HUES6 (cell line): ENCODE data around the gene EDRF1.

Experiments
- H3K27ac ChIP-seq: 2 replicates; pipeline ENCODE4 v1.7.0; 2013; ENCODE audit warnings: low read depth, mild to moderate bottlenecking, low read length, inconsistent platforms
- H3K27me3 ChIP-seq: 2 replicates; pipeline ENCODE4 v1.6.1; 2013; ENCODE audit warnings: low read length; ENCODE audit not compliant: control insufficient read depth, insufficient read depth
- H3K36me3 ChIP-seq: 2 replicates; pipeline ENCODE4 v1.6.1; 2013; ENCODE audit warnings: low read length; ENCODE audit not compliant: control insufficient read depth, insufficient read depth
- H3K4me1 ChIP-seq: 2 replicates; pipeline ENCODE4 v1.6.1; 2013; ENCODE audit warnings: low read length; ENCODE audit not compliant: control insufficient read depth, insufficient read depth
- H3K4me3 ChIP-seq: 2 replicates; pipeline ENCODE4 v1.5.1; 2013; ENCODE audit warnings: low read depth, low read length
- H3K9ac ChIP-seq: one replicate; pipeline ENCODE4 v1.6.1; 2013; ENCODE audit warnings: mild to moderate bottlenecking, low read length
- H3K9me3 ChIP-seq: 2 replicates; pipeline ENCODE4 v1.6.1; 2013; ENCODE audit warnings: low read depth, low read length; ENCODE audit not compliant: control insufficient read depth, insufficient read depth

EDRF1 gene

DNA sequence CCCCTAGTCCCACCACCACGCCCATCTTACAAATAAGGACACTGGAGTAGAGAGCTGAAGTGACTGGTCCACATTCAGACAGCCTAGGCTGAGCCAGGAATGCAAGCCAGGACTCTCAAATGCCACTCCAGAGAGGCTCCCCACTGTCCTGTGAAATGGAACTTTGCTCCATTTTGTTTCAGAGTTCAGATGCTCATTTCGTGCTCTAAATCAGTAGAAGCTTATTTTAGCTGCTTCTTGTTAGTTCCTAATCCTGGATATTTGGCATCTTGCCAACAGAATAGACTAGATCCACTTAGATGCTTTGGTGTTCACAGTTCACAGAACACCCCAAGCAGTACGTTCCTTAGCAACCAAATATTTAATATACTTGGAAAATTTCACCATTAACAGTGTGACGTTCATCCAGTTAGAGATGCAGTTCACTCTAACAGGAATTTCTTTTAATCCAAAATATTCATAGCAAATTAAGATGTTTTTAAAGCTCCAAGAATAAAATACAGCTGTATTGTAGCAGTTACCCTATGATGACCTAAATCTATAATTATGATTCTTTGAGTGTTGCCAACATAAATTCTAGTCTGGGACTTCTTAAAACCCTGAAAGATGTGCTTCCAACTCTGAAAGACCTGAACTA is 48.8 kb downstream of the EDRF1 start:
- Histone ChIP-seq H3K4me3 (no peak overlapping the region), H3K4me1 (no peaks in the 10 kb centered on the region), H3K36me3 (peaks cover 31% of the 10 kb centered on the region), H3K9ac (no peak overlapping the region), H3K9me3 (no peaks in the 10 kb centered on the region), H3K27ac (no peak overlapping the region), H3K27me3 (no peaks in the 10 kb centered on the region)

DNA sequence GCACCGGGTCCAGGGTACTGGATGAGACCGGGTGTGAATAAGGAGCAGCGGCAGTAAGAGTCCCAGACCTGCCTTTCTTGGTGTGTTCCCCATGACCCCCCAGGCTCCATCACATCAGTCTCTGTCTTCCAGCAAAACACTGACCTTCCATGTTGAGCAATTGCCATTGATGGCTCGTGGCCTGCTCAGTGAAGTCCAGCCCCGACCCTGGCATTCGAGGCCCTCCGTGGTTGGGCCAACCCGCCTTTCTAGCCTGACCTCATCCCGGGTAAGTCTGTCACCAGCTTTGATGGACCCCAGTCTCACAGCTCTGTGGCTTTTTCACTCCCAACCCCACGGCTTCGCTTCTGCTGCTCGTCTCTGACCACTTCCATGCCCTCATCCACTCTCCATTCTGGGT is 49.7 kb downstream of the EDRF1 start:
- no peak overlapping the region for H3K4me3 ChIP-seq
- peaks cover 22% of the 10 kb centered on the region for H3K36me3 ChIP-seq
- no peaks in the 10 kb centered on the region for H3K4me1 ChIP-seq
- H3K9me3 ChIP-seq: no peaks in the 10 kb centered on the region
- no peak overlapping the region for H3K9ac ChIP-seq
- no peaks in the 10 kb centered on the region for H3K27me3 ChIP-seq
- H3K27ac ChIP-seq: no peak overlapping the region

DNA sequence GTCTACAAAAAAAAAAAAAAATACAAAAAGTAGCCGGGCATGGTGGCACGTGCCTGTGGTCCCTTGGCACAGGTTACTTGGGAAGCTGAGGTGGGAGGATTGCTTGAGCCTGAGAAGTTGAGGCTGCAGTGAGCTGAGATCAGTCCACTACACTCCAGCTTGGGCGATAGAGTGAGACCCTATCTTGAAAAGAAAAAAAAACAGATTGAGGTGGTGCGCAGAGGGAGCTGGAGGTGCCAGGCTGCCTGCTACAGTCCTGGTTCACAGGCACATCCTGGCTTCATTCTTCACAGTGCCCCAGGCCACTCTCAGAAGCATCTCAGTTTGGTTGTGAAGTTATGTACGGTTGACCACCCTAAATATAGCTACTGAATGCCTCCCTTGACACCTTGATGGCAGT is 51.3 kb downstream of the EDRF1 start:
- no peak overlapping the region for H3K27ac ChIP-seq
- no peaks in the 10 kb centered on the region for H3K4me1 ChIP-seq
- H3K27me3 ChIP-seq: no peaks in the 10 kb centered on the region

DNA sequence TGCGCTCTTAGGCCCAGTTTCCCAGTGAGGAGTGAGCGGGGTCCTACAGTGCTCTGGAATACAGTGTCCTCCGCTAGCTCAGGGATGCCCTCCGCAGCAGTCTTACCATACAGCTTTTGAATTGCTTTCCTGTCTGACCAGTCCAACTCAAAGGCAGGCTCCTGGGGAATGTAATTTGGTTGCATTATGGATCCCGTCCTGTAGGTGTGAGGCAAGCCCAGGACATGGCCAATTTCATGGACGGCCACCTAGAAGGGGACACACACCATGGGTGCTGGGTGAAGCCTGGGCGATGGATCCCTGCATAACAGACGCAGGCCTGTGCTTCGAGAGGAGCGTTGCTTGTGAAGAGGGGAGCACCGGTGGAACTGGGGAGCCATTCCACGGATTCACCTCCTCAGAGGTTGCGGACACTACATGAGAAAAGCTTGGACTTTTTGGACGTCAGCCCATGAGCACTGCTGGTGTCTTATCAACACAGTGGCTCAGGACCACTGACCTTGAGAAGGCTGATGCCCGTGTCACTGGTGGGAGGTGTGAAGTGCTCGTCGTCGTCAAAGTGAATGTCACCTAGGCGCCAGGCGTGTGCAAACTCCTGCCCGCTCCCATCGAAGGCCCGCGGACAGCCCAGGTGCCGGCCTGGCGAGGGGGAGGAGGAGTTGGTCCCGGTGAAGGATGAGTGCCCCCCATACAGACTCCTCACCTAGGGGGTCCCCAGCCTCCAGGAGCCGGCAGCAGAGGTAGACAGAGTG is 52.8 kb downstream of the EDRF1 start:
- Histone ChIP-seq H3K27me3 (no peaks in the 10 kb centered on the region), H3K4me1 (no peaks in the 10 kb centered on the region), H3K27ac (no peak overlapping the region), H3K9me3 (no peaks in the 10 kb centered on the region), H3K4me3 (no peak overlapping the region), H3K9ac (no peak overlapping the region), H3K36me3 (no peaks in the 10 kb centered on the region)

More for the DNA sequence above, 51.3 kb downstream of the EDRF1 start:
- no peaks in the 10 kb centered on the region for H3K9me3 ChIP-seq
- no peak overlapping the region for H3K9ac ChIP-seq
- H3K36me3 ChIP-seq: peaks cover 5% of the 10 kb centered on the region
- no peak overlapping the region for H3K4me3 ChIP-seq

DNA sequence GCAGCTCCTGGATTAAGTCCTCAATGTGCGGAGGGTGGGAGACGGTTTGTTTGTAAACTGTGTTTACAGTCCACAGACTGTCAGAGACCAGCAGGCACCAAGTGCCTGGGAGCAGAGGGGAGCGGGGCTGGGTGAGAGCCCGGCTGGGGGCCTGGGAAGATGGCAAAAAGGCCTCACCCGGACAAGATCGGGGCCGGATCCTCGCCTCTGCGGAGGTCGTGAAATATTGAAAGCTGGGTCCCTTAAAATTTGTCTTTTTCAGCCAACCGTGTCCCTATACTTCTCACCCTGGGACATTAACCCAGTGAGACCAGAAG is 53.3 kb downstream of the EDRF1 start:
- Histone ChIP-seq H3K27me3 (no peaks in the 10 kb centered on the region), H3K36me3 (no peaks in the 10 kb centered on the region), H3K27ac (no peak overlapping the region), H3K9ac (no peak overlapping the region), H3K4me1 (no peaks in the 10 kb centered on the region), H3K4me3 (no peak overlapping the region), H3K9me3 (no peaks in the 10 kb centered on the region)

DNA sequence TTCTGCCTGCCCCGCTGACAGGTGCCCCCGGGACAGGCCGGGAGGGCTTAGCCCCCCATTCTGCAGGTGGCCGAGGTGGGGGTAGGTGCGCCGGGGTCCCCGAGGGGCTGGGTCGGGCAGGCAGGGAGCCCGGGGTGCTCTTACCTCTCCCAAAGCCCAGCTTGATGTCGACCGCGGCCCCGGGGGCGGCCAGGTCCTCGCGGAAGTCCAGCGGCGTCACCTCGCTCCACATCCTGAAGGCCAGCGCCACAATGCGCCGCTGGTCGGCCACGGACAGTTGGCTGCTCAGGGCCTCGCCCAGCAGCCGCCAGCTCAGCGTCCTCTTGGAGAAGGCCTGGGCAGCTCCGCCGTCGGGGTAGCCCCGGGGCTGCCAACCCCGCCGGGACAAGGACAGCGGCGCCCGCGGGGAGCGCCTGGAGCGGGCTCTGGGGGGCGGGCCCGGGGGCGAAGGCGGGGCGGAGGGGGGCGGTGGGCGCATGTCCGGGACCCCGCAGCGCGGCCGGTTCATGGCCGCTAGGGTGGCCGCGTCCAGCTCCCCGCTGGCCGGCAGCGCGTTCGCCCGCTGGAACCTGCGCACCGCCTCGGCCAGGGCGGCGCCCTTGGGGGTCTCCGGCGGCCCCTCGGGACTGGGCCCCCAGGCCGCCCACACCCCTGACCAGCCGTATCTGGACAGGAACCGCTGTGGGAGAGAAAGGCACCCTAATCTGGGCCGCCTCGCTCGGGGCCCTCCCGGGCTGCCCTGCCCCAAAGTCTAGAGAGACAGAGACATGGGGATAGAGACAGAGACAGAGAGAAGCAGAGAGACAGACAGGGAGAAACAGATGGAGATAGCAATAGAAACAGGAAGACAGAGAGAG is 54.4 kb downstream of the EDRF1 start:
- Histone ChIP-seq H3K4me1 (no peaks in the 10 kb centered on the region), H3K4me3 (no peak overlapping the region), H3K9me3 (no peaks in the 10 kb centered on the region), H3K27ac (no peak overlapping the region), H3K36me3 (no peaks in the 10 kb centered on the region), H3K27me3 (no peaks in the 10 kb centered on the region), H3K9ac (no peak overlapping the region)

DNA sequence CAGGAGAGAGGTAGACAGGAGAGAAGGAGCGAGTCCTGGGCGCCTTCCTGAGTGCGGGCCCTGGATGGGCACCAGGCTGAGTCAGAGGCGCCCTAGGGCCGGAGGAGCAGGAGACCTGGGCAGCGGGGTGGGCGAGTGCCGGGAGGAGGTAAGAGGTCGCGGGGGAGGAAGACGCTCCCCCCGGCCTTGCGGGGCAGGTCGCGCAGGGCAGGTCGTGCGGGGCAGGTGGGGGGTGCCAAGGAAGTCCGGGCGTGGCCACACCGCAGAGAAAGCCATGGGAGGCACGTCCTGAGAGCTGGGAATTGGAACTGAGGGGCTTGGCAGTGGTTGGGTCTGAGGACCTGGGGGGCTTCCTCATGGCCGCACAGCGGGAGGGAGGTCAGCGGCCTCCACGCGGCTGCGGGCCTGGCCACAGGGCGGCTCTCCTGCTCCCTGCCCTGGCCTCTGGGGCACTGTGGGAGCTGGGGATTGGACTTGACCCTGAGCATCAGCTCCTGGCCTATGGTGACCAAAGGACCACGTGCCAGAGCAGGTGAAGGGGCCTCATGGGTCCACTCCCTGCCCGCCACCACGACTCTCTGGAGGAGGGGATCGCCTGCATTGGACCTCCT is 55.2 kb downstream of the EDRF1 start:
- Histone ChIP-seq H3K27ac (no peak overlapping the region), H3K9ac (no peak overlapping the region), H3K4me3 (no peak overlapping the region), H3K4me1 (no peaks in the 10 kb centered on the region), H3K36me3 (no peaks in the 10 kb centered on the region), H3K9me3 (no peaks in the 10 kb centered on the region), H3K27me3 (no peaks in the 10 kb centered on the region)

DNA sequence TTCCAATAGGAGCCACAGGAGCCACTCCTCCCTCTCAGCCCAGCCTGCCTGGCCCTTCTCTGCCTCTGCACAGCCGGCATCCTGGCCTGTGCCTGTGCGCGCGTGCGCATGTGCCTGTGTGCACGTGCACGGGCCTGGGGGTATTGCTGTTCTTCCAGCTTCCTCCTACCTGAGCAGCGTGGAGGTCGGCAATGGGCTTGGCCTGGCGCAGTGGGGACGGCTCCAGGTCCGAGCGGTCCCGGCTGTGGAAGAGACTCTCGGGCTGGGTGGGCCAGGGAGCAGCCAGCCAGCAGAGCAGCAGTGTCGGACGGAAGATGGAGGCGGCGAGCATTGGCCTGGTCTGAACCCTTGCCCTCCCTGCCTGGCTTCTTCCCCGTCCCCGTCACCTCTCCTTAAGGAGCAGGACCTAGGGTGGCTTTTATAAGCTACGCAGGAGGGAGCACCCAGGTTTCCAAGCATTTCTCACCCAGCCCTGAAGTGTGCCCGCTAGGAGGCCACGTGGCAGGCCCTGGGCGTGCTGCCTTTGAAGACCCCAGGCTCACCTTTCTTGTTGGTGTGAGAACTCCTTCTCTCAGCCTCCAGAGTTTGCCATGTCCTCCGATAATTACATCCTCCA is 56.1 kb downstream of the EDRF1 start, which contains the start of gene MMP21:
Gene MMP21 (minus strand): TSS at position 331 of the 616 bp plus-strand sequence. CDS start 0 bp downstream, at position 331.
- Histone ChIP-seq H3K4me1 (no peaks in the 10 kb centered on the region), H3K9ac (no peak within 1 kb of the TSS), H3K9me3 (no peaks in the 10 kb centered on the region; the same call in 1 of the 2 replicates), H3K27ac (no peak within 1 kb of the TSS), H3K27me3 (no peaks in the 10 kb centered on the region), H3K4me3 (no peak within 1 kb of the TSS), H3K36me3 (no peaks in the 10 kb centered on the region)

DNA sequence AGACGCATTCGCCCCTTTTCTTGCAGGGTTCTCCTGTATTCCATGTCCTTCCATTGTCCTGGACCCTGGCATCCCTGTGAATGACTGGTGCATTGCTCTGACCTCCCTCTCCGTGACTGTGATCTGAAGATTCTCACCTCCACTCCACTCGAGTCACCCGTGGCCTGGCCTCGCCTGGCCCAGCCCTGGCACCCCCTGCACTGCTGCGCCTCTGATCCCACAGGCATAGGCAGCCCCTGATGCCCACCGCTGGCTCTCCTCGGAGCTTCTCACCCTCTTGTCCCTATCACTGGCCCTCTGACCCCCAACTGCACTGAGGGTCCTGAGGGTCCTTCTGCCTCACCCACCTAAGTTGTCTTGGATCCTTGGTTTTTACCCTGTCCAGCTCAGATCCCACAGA is 58.3 kb downstream of the EDRF1 start:
- Histone ChIP-seq H3K36me3 (no peaks in the 10 kb centered on the region), H3K27ac (no peak overlapping the region), H3K9me3 (no peaks in the 10 kb centered on the region; the same call in 1 of the 2 replicates), H3K4me3 (no peak overlapping the region), H3K4me1 (no peaks in the 10 kb centered on the region), H3K27me3 (no peaks in the 10 kb centered on the region), H3K9ac (no peak overlapping the region)

DNA sequence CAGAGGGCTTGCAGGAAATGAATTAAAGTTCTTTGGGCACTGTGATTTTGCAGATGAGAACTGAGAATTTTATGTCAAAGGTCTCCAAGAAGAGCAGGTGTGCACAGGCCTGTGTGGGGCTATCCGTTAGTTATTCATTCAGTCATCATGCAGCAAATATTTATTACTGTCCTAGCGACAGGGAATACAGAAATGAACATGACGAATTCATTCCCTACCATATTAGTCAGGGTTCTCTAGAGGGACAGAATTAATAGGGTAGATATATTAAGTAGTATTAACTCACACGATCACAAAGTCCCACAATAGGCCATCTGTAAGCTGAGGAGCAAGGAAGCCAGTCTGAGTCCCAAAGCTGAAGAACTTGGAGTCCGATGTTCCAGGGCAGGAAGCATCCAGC is 59.0 kb downstream of the EDRF1 start:
- Histone ChIP-seq H3K4me1 (no peaks in the 10 kb centered on the region), H3K36me3 (no peaks in the 10 kb centered on the region), H3K9ac (no peak overlapping the region)

More for the DNA sequence above, 59.0 kb downstream of the EDRF1 start:
- H3K4me3 ChIP-seq: no peak overlapping the region
- H3K9me3 ChIP-seq: no peaks in the 10 kb centered on the region; the same call in 1 of the 2 replicates
- no peaks in the 10 kb centered on the region for H3K27me3 ChIP-seq
- H3K27ac ChIP-seq: no peak overlapping the region
